Colonic mucosa (tissue), 4 donors: Measurements from ENCODE around the gene SAMD14. TPM values are rescaled to one million over a fixed set of nuclear protein-coding genes. Genes with fewer than 3 reads are reported as not detected.

Experiments used
- DNase-seq: peaks from one replicate; pipeline ENCODE4 v3.0.0-alpha.2; 2020
- H3K27ac ChIP-seq: fragments of 200-600 bp; one replicate; pipeline ENCODE4 v1.8.0; 2021
- H3K27me3 ChIP-seq: fragments of 200-600 bp; one replicate; pipeline ENCODE4 v1.8.0; 2021
- H3K36me3 ChIP-seq: fragments of 200-600 bp; one replicate; pipeline ENCODE4 v1.8.0; 2021
- H3K4me1 ChIP-seq: fragments of 200-600 bp; one replicate; pipeline ENCODE4 v1.8.0; 2021; ENCODE audit warnings: mild to moderate bottlenecking
- H3K4me3 ChIP-seq: fragments of 200-600 bp; one replicate; pipeline ENCODE4 v1.8.0; 2021
- H3K9ac ChIP-seq, 2 donors: one replicate each; pipeline ENCODE4 v1.7.0; 2013; ENCODE audit warnings: control low read depth in 2 of 2, low read depth in 2 of 2, low read length in 2 of 2
- H3K9me3 ChIP-seq: fragments of 200-600 bp; one replicate; pipeline ENCODE4 v1.8.0; 2021
- intact Hi-C: fragments of 100-400 bp; cut with DNase I; formaldehyde crosslinking; loops from one replicate; pipeline ENCODE4 v1.14.1; 2022
- total RNA-seq, 2 donors: library from RNA; stranded (reverse); fragmentation: NEBNext Ultra II Directional in 1 of 2; extraction: Animal tissue kit (Norgen Biotek cat#: 25700) in 1 of 2; gene quantifications; one replicate each; pipeline ENCODE4 v1.2.1, GENCODE V29; 2021
- TF ChIP-seq, protein P1 (sequence below): fragments of 200-600 bp; IDR thresholded peaks from one replicate; pipeline ENCODE4 v1.8.0; 2022; ENCODE audit warnings: antibody characterized with exemption, mild to moderate bottlenecking
- donor health status: healthy.
- donor health status: DM: no; HTN: no; CAD: no.
- donor health status: DM: no; HTN: no; CAD: no.

Gene SAMD14
- total RNA-seq, 2 donors from 2014 or later: 0.77 to 2.3 TPM

DNA sequence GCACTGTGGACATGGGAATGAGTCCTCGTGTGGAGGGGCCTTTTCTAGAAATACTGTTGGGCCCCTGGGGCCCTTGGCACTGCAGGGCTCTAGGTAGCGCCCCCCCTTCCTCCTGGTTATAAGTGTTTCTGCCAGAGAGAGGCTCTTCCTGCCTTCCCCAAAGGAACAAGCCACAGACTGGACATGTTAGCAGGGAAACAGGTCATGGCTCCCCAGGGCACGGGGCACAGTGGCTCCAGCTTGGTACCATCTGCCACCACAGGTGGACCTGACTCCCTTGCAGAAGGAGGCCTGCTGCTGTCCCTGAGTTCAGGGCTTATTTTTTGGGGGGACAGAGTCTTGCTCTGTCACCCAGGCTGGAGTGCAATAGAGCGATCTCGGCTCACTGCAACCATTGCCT, 26.0 kb downstream of the SAMD14 start:
- TF ChIP-seq, protein P1, sequence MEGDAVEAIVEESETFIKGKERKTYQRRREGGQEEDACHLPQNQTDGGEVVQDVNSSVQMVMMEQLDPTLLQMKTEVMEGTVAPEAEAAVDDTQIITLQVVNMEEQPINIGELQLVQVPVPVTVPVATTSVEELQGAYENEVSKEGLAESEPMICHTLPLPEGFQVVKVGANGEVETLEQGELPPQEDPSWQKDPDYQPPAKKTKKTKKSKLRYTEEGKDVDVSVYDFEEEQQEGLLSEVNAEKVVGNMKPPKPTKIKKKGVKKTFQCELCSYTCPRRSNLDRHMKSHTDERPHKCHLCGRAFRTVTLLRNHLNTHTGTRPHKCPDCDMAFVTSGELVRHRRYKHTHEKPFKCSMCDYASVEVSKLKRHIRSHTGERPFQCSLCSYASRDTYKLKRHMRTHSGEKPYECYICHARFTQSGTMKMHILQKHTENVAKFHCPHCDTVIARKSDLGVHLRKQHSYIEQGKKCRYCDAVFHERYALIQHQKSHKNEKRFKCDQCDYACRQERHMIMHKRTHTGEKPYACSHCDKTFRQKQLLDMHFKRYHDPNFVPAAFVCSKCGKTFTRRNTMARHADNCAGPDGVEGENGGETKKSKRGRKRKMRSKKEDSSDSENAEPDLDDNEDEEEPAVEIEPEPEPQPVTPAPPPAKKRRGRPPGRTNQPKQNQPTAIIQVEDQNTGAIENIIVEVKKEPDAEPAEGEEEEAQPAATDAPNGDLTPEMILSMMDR: no peak
- H3K27me3 ChIP-seq: no peaks in the 10 kb centered on the region
- H3K27ac ChIP-seq: no peak overlapping the region
- H3K9ac ChIP-seq: peak overlapping the region in 1 of 2 donors; percentile 88
- H3K9me3 ChIP-seq: no peaks in the 10 kb centered on the region
- peaks cover 25% of the 10 kb centered on the region for H3K4me1 ChIP-seq
- intact Hi-C loops: no loop called here
- no peak overlapping the region for H3K4me3 ChIP-seq
- H3K36me3 ChIP-seq: no peaks in the 10 kb centered on the region
- no peak for DNase-seq

DNA sequence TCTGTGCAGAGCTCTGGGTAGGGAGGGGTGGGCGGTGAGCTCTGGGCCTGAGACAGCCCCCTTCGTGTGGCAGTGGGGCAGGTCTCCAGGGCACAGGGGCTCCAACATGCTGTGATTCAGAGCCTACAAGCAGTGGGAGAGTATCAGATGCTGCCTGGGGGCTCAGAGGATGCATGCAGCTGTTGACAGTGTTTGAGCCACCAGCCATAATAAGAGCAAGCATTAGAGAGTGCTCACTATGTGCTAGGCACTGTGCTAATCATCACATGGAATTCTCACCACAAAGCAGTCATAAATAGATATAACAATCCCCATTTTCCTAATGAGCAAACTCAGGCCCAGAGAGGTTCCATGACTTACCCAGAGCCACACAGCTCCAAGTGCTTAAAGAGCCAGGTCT, 26.7 kb downstream of the SAMD14 start:
- Histone ChIP-seq H3K4me1 (peaks cover 25% of the 10 kb centered on the region), H3K9me3 (no peaks in the 10 kb centered on the region), H3K36me3 (no peaks in the 10 kb centered on the region), H3K27me3 (no peaks in the 10 kb centered on the region), H3K27ac (no peak overlapping the region), H3K9ac (peak overlapping the region in 1 of 2 donors; percentile 88), H3K4me3 (no peak overlapping the region)
- intact Hi-C loops: no loop called here
- no peak for DNase-seq
- TF ChIP-seq, protein P1: no peak

DNA sequence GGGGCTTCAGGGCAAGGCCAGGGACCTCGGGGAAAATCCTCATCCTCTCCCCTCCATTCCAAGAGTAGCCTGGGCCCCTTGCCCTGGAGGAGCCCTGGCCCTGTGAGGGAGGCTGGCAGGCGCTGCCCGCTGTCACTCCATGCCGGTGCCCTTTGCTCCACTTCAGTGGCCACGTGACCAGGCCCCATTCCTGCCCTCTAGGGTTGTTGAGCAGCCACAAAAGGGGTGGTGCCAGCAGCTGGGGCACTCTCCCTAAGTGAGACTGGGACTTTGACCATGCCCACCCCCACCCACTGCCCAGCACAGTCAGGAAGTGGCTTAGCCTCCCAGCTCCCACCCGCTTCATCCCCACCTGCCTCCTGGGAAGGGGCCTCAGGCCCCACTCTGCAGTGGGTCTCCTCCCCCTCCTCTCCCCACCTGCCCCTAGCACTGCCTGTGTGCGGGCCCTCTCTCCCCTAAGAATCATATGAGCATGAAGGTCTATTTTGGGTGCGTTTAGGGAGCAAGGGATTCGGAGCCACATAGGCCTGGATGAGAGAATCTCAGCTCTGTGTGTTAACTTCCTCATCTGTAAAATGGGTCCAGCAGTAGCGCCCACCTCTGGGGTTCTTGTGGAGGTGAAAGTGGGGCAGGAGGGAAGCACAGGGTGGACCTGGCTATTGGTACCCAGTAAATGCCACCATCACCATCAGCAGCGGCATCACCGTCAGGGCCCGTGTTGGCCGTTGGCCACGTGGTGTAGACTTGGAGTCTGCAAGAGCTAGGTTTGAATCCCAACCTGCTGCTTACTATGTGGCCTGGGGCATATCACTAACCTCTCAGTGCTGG, 27.6 kb downstream of the SAMD14 start:
- Histone ChIP-seq H3K36me3 (no peaks in the 10 kb centered on the region), H3K9me3 (no peaks in the 10 kb centered on the region), H3K27me3 (no peaks in the 10 kb centered on the region), H3K9ac (peak overlapping the region; percentile 48 to 88), H3K4me3 (no peak overlapping the region), H3K27ac (peak overlapping the region; percentile 65), H3K4me1 (peaks cover 25% of the 10 kb centered on the region)
- TF ChIP-seq, protein P1: no peak
- peak; percentile 96 for DNase-seq
- intact Hi-C loops: no loop called here

DNA sequence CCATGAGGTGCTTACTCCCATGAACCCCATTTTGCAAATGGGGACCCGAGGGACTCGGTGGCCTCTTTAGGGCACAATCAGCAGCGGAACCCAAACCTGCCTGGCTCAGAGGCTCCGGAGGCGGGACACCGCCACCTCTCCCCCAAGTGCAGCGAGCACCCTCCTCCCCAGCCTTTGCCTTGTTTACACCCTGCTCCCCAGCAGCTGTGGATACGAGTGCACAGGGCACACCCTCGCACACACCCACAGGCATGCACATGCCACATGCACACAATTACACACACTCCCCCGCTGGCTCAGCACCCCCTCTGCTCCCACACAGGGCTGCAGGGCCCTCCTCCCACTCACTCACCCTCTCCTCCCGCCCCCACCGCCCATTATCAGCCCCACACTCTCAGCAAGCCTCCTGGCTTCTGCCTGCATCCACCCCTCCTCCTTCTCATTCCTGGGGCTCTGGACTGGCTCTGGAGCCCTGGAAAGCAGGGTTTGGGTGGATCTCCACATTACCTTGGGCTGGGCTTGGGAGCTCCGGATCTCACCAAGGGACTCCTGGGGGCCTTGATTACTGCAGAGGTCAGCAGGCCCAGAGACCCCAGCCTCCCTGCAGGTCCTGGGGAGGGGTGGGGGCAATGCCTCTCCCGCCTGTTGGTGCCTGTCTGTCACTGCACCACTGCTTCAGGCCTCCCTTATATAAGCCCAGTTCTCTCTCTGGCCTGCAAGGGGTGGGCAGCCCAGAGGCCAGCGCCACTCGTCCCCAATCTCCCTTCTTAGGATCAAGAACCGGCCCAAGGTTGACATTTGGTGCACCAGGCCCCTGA, 28.4 kb downstream of the SAMD14 start:
- TF ChIP-seq, protein P1: no peak
- H3K27ac ChIP-seq: peak overlapping the region; percentile 65
- peak overlapping the region; percentile 41 to 88 for H3K9ac ChIP-seq
- H3K4me1 ChIP-seq: peaks cover 25% of the 10 kb centered on the region
- DNase-seq: peak; percentile 89
- H3K4me3 ChIP-seq: no peak overlapping the region
- intact Hi-C loops: no loop called here
- H3K9me3 ChIP-seq: no peaks in the 10 kb centered on the region
- no peaks in the 10 kb centered on the region for H3K36me3 ChIP-seq
- no peaks in the 10 kb centered on the region for H3K27me3 ChIP-seq

GRCh38 chr17:50100921-50101345, 29.0 kb downstream of the SAMD14 start:
- no peaks in the 10 kb centered on the region for H3K27me3 ChIP-seq
- H3K27ac ChIP-seq: peak overlapping the region; percentile 65
- no peaks in the 10 kb centered on the region for H3K36me3 ChIP-seq
- TF ChIP-seq, protein P1: no peak
- no peaks in the 10 kb centered on the region for H3K9me3 ChIP-seq
- intact Hi-C loops: no loop called here
- H3K9ac ChIP-seq: peak overlapping the region; percentile 49 to 88
- no peak overlapping the region for H3K4me3 ChIP-seq
- peaks cover 29% of the 10 kb centered on the region for H3K4me1 ChIP-seq
- DNase-seq: no peak
